Uterus (tissue), 4 donors: Measurements from ENCODE around the gene NOTO. TPM values are rescaled to one million over a fixed set of nuclear protein-coding genes. Genes with fewer than 3 reads are reported as not detected.

Experiments used
- DNase-seq, 2 donors: peaks; one replicate each; pipeline ENCODE4 v3.0.0-alpha.2; 2019 to 2020
- H3K27ac ChIP-seq, 2 donors: fragments of 200-600 bp; sonication (generic); 1 replicate in 1 of 2; 2 replicates in 1 of 2; pipeline ENCODE4 v1.5.1; 2016 to 2018
- H3K27me3 ChIP-seq, 2 donors: fragments of 200-600 bp; sonication (generic); one replicate each; pipeline ENCODE4 v1.5.1; 2018 to 2019; ENCODE audit warnings: control low read depth in 1 of 2
- H3K36me3 ChIP-seq, 2 donors: fragments of 200-600 bp; sonication (generic); one replicate each; pipeline ENCODE4 v1.5.1; 2019; ENCODE audit warnings: control low read depth in 1 of 2
- H3K4me1 ChIP-seq, 2 donors: fragments of 200-600 bp; sonication (generic); one replicate each; pipeline ENCODE4 v1.5.1; 2018 to 2019; ENCODE audit warnings: control low read depth in 1 of 2
- H3K4me3 ChIP-seq, 2 donors: fragments of 200-600 bp; sonication (generic); 1 replicate in 1 of 2; 2 replicates in 1 of 2; pipeline ENCODE4 v1.5.1; 2018 to 2019; ENCODE audit warnings: mild to moderate bottlenecking in 1 of 2
- H3K9me3 ChIP-seq, 2 donors: fragments of 200-600 bp; sonication (generic); one replicate each; pipeline ENCODE4 v1.5.1; 2019; ENCODE audit warnings: control low read depth in 1 of 2
- CTCF ChIP-seq, 4 experiments: fragments of 200-600 bp in 2 of 4; fragments of 450-650 bp in 2 of 4; sonication (generic) in 2 of 4; IDR thresholded peaks; one replicate each; pipeline ENCODE4 v1.5.1; 2016 to 2019; ENCODE audit warnings: antibody characterized with exemption in 4 of 4, mild to moderate bottlenecking in 2 of 4, moderate library complexity in 1 of 4
- POLR2A ChIP-seq, 2 donors: fragments of 450-650 bp; IDR thresholded peaks; one replicate each; pipeline ENCODE4 v1.6.1; 2016; ENCODE audit warnings: antibody characterized with exemption in 2 of 2, mild to moderate bottlenecking in 1 of 2, moderate library complexity in 1 of 2
- intact Hi-C: fragments of 100-400 bp; cut with DNase I; formaldehyde crosslinking; loops from one replicate; pipeline ENCODE4 v1.15.1; 2023; ENCODE audit warnings: low total_unique reads
- total RNA-seq, 4 donors: library from RNA; depleted of rRNA in 3 of 4; stranded (reverse); fragments of >200 nt in 3 of 4; gene quantifications; one replicate each; pipeline versions ENCODE4 v1.1.0 to v1.2.4, GENCODE V29; 2014 to 2023
- donor health status: DM: yes; HTN: yes; CAD: no.

Gene NOTO
- total RNA-seq, 4 donors from 2014 or later: not detected

GRCh38 chr2:73246850-73247249 lies 44.5 kb downstream of the NOTO start:
- Histone ChIP-seq H3K4me1 (no peaks in the 10 kb centered on the region), H3K27me3 (no peaks in the 10 kb centered on the region), H3K36me3 (no peaks in the 10 kb centered on the region), H3K9me3 (no peaks in the 10 kb centered on the region), H3K27ac (no peak overlapping the region), H3K4me3 (no peak overlapping the region)
- DNase-seq: no peak
- intact Hi-C loops: no loop called here
- TF ChIP-seq POLR2A (IDR thresholded peaks at IDR 0.05): no peak
- no peak for TF ChIP-seq CTCF (IDR thresholded peaks at IDR 0.05)

GRCh38 chr2:73249636-73250035 lies 47.3 kb downstream of the NOTO start:
- Histone ChIP-seq H3K36me3 (no peaks in the 10 kb centered on the region), H3K27me3 (no peaks in the 10 kb centered on the region), H3K27ac (no peak overlapping the region), H3K9me3 (no peaks in the 10 kb centered on the region), H3K4me3 (no peak overlapping the region), H3K4me1 (no peaks in the 10 kb centered on the region)
- intact Hi-C loops: no loop called here
- TF ChIP-seq POLR2A (IDR thresholded peaks at IDR 0.05): no peak
- no peak for TF ChIP-seq CTCF (IDR thresholded peaks at IDR 0.05)
- DNase-seq: no peak

DNA sequence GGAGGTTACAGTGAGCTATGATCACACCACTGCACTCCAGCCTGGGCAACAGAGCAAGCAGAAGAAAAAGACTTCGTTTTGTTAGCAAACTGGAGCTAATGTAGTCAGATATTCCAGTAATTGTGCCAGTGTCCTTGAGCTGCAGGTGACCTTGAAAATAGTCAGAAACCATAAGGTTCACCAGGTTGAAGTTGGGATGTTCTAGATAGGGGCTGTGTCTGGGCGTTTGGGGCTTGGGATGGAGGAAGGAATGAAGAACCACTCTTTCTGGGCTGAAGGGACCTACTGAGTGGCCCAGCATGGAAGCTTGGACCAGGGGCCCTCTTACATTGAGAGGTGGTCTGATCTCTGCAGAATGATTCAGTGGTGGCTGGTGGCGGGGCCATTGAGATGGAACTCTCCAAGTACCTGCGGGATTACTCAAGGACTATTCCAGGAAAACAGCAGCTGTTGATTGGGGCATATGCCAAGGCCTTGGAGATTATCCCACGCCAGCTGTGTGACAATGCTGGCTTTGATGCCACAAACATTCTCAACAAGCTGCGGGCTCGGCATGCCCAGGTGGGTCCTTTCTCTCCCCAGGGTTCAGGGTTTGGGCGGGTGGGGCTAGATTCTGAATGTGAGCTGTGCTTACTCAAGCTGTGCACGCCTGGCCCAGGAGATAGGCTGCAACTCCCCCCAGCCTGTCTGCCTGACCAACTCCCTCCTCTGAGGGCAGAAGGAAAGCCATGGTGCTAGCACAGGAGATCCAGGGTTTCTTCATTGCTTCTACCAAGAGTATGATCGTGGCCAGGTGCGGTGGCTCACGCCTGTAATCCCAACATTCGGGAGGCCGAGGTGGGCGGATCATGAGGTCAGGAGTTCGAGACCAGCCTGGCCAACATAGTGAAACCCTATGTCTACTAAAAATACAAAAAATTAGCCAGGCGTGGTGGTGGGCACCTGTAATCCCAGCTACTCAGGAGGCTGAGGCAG lies 48.8 kb downstream of the NOTO start:
- no peaks in the 10 kb centered on the region for H3K27me3 ChIP-seq
- no peaks in the 10 kb centered on the region for H3K36me3 ChIP-seq
- no peaks in the 10 kb centered on the region for H3K9me3 ChIP-seq
- no peak overlapping the region for H3K4me3 ChIP-seq
- DNase-seq: no peak
- H3K4me1 ChIP-seq: no peaks in the 10 kb centered on the region
- H3K27ac ChIP-seq: no peak overlapping the region
- TF ChIP-seq CTCF (IDR thresholded peaks at IDR 0.05) (no peak), POLR2A (IDR thresholded peaks at IDR 0.05) (no peak)
- intact Hi-C loops: no loop called here

- Histone ChIP-seq H3K36me3 (no peaks in the 10 kb centered on the region), H3K27ac (no peak overlapping the region)
- intact Hi-C loops: no loop called here
These were observed 50.1 kb downstream of the NOTO start for GRCh38 chr2:73252238-73253027.

More at GRCh38 chr2:73252238-73253027, 50.1 kb downstream of the NOTO start:
- no peaks in the 10 kb centered on the region for H3K27me3 ChIP-seq
- no peak for DNase-seq
- no peaks in the 10 kb centered on the region for H3K9me3 ChIP-seq
- no peak overlapping the region for H3K4me3 ChIP-seq
- TF ChIP-seq CTCF (IDR thresholded peaks at IDR 0.05) (no peak), POLR2A (IDR thresholded peaks at IDR 0.05) (no peak)
- no peaks in the 10 kb centered on the region for H3K4me1 ChIP-seq
